Measurements from ENCODE around the gene RNU2-1.
"Not testable (repeated sequence)": the region's sequence is repeated elsewhere in the genome, so short reads cannot be mapped to it uniquely, and the experiment has no call there.

The RNU2-1 gene

GRCh38 chr17:43210576-43210975 lies 23.2 kb downstream of the RNU2-1 start:
- no peak for TF ChIP-seq CTCF (IDR thresholded peaks at IDR 0.05; ENCODE audit: low read depth, low read length)
- no peak overlapping the region for H3K4me3 ChIP-seq (ENCODE audit: low read depth, low read length)

- not testable (repeated sequence) for H3K4me3 ChIP-seq (ENCODE audit: low read depth, low read length)
These were observed 30.8 kb downstream of the RNU2-1 start for GRCh38 chr17:43203013-43203412.

- H3K4me3 ChIP-seq (ENCODE audit: low read depth, low read length), result no peak overlapping the region
- no peak for TF ChIP-seq CTCF (IDR thresholded peaks at IDR 0.05; ENCODE audit: low read depth, low read length)
These were observed 33.6 kb downstream of the RNU2-1 start for GRCh38 chr17:43200127-43200526.

- no peak for TF ChIP-seq CTCF (IDR thresholded peaks at IDR 0.05; ENCODE audit: low read depth, low read length)
- H3K4me3 ChIP-seq (ENCODE audit: low read depth, low read length), result no peak overlapping the region
These were observed 34.1 kb downstream of the RNU2-1 start for GRCh38 chr17:43199633-43200032.

GRCh38 chr17:43193251-43193650 lies 40.5 kb downstream of the RNU2-1 start:
- no peak for TF ChIP-seq CTCF (IDR thresholded peaks at IDR 0.05; ENCODE audit: low read depth, low read length)
- H3K4me3 ChIP-seq (ENCODE audit: low read depth, low read length), result no peak overlapping the region

GRCh38 chr17:43186656-43187055 lies 47.1 kb downstream of the RNU2-1 start:
- not testable (repeated sequence) for H3K4me3 ChIP-seq (ENCODE audit: low read depth, low read length)

GRCh38 chr17:43183921-43184320 lies 49.9 kb downstream of the RNU2-1 start:
- no peak for TF ChIP-seq CTCF (IDR thresholded peaks at IDR 0.05; ENCODE audit: low read depth, low read length)
- no peak overlapping the region for H3K4me3 ChIP-seq (ENCODE audit: low read depth, low read length)

Measured in WI38 (cell line).